Progenitor cell of endocrine pancreas (in vitro differentiated cells): Measurements from ENCODE around the gene ERC1. TPM values are rescaled to one million over a fixed set of nuclear protein-coding genes. Genes with fewer than 3 reads are reported as not detected.

Experiments
- DNase-seq: peaks from one replicate; pipeline ENCODE4 v3.0.0; 2021; ENCODE audit warnings: low spot score; ENCODE audit not compliant: unreplicated experiment
- H3K27ac Mint-ChIP-seq: 2 replicates; pipeline ENCODE4 v1.8.0; 2021; ENCODE audit warnings: mild to moderate bottlenecking, moderate library complexity, mixed read lengths
- H3K27me3 Mint-ChIP-seq: 2 replicates; pipeline ENCODE4 v1.8.0; 2021; ENCODE audit warnings: mixed read lengths
- H3K36me3 Mint-ChIP-seq: 2 replicates; pipeline ENCODE4 v1.8.0; 2022; ENCODE audit warnings: mixed read lengths; ENCODE audit not compliant: insufficient read depth
- H3K4me1 Mint-ChIP-seq: 2 replicates; pipeline ENCODE4 v1.8.0; 2021; ENCODE audit warnings: low read depth, mixed read lengths
- H3K4me3 Mint-ChIP-seq: 2 replicates; pipeline ENCODE4 v1.8.0; 2021; ENCODE audit warnings: low read depth, mild to moderate bottlenecking, moderate library complexity, mixed read lengths
- H3K9me3 Mint-ChIP-seq: 2 replicates; pipeline ENCODE4 v1.8.0; 2021; ENCODE audit warnings: low read depth, mixed read lengths
- CTCF ChIP-seq: fragments of 200-600 bp; sonication (generic); IDR thresholded peaks from one replicate; pipeline ENCODE4 v1.5.0; 2021; ENCODE audit warnings: antibody characterized with exemption, mild to moderate bottlenecking; ENCODE audit not compliant: unreplicated experiment
- total RNA-seq: library from RNA; stranded (reverse); gene quantifications from 2 replicates; pipeline ENCODE4 v1.2.1, GENCODE V29; 2021

The ERC1 gene
- total RNA-seq, 1 donor from 2014 or later: 146 TPM

- H3K27ac Mint-ChIP-seq: no peak overlapping the region
- H3K4me3 Mint-ChIP-seq: no peak overlapping the region
- H3K27me3 Mint-ChIP-seq: no peaks in the 10 kb centered on the region
- no peak for DNase-seq
- peaks cover 19% of the 10 kb centered on the region for H3K4me1 Mint-ChIP-seq
- H3K36me3 Mint-ChIP-seq: peaks cover 5% of the 10 kb centered on the region
- no peak for TF ChIP-seq CTCF
- H3K9me3 Mint-ChIP-seq: no peaks in the 10 kb centered on the region
Observed at GRCh38 chr12:1103632-1104031, 112.6 kb downstream of the ERC1 start.

- H3K27ac Mint-ChIP-seq: no peak overlapping the region
Observed at GRCh38 chr12:1104088-1104800, 113.2 kb downstream of the ERC1 start.

GRCh38 chr12:1107669-1108068 lies 116.6 kb downstream of the ERC1 start:
- no peaks in the 10 kb centered on the region for H3K9me3 Mint-ChIP-seq
- H3K36me3 Mint-ChIP-seq: peaks cover 9% of the 10 kb centered on the region
- no peak overlapping the region for H3K27ac Mint-ChIP-seq
- no peak for TF ChIP-seq CTCF
- H3K27me3 Mint-ChIP-seq: no peaks in the 10 kb centered on the region
- no peak for DNase-seq
- H3K4me3 Mint-ChIP-seq: no peak overlapping the region
- peaks cover 6% of the 10 kb centered on the region for H3K4me1 Mint-ChIP-seq

More at GRCh38 chr12:1104088-1104800, 113.2 kb downstream of the ERC1 start:
- no peak overlapping the region for H3K4me3 Mint-ChIP-seq
- DNase-seq: no peak
- H3K27me3 Mint-ChIP-seq: no peaks in the 10 kb centered on the region
- TF ChIP-seq CTCF: no peak
- H3K36me3 Mint-ChIP-seq: peaks cover 5% of the 10 kb centered on the region
- H3K4me1 Mint-ChIP-seq: peaks cover 16% of the 10 kb centered on the region
- H3K9me3 Mint-ChIP-seq: no peaks in the 10 kb centered on the region

- Mint-ChIP-seq H3K27ac (no peak overlapping the region), H3K27me3 (no peaks in the 10 kb centered on the region), H3K4me3 (no peak overlapping the region), H3K36me3 (peaks cover 9% of the 10 kb centered on the region), H3K9me3 (no peaks in the 10 kb centered on the region), H3K4me1 (peaks cover 2% of the 10 kb centered on the region)
- TF ChIP-seq CTCF: no peak
- no peak for DNase-seq
Observed at GRCh38 chr12:1108276-1108675, 117.3 kb downstream of the ERC1 start.

- Mint-ChIP-seq H3K27ac (no peak overlapping the region), H3K4me1 (peaks cover 3% of the 10 kb centered on the region), H3K36me3 (peaks cover 5% of the 10 kb centered on the region), H3K9me3 (no peaks in the 10 kb centered on the region), H3K27me3 (no peaks in the 10 kb centered on the region), H3K4me3 (no peak overlapping the region)
- no peak for DNase-seq
- TF ChIP-seq CTCF: no peak
Observed at GRCh38 chr12:1115484-1116231, 124.6 kb downstream of the ERC1 start.
